HG02840 (cell line): Measurements from ENCODE around the gene HLA-DOB.

ENCODE experiments used
- ATAC-seq: cut with Tn5 transposase; IDR thresholded peaks from one replicate; pipeline ENCODE4 v1.9.1; 2021; ENCODE audit warnings: mild to moderate bottlenecking, moderate library complexity, moderate number of reproducible peaks; ENCODE audit not compliant: unreplicated experiment, low FRiP score

The HLA-DOB gene

DNA sequence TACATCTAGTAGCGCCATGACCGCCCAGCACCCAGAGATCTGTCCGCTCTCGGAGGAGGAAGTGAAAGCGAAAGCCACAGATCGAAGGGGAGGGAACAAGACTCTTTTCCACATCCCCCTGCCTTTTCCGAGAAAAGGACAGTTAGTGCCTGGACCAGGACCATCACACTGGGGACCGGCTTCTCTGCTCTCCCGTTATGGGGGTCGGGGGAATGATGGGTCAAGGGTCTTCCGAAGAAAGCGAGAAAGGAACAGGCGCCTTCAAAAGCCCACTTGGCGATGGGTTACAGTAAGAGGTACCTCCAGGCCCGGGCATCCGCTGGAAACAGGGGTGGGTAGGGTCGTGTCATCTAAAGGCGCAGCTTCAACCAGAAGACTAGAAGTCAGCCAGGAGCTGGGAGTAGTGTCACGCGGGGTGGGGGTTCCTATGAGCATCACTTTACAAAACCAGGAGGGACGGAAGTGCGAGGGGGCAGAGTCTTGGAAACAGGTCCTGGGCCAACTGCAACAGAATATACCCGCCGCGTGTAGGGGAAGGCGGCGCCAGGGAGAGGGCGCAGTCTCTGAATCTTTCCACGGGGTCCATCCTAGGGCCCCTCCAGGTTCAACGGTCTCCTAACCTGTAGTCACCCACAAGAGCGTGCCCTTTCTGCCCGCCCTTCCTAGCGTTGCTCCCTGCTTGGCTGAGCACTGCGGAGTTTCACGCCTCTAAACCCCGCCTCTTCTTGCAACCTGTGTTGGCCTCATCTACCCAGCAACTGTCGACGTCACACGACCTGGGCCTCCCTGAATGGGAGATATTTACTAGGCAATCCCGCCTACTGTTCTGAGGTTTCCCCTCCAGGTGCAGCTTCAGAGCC, 27.4 kb upstream of the HLA-DOB start, which contains the start of gene PSMB8:
PSMB8 (minus strand) TSS at position 69 of the 860 bp plus-strand sequence; CDS start at position 18, 51 bp downstream.
- ATAC-seq: peak; percentile 72

DNA sequence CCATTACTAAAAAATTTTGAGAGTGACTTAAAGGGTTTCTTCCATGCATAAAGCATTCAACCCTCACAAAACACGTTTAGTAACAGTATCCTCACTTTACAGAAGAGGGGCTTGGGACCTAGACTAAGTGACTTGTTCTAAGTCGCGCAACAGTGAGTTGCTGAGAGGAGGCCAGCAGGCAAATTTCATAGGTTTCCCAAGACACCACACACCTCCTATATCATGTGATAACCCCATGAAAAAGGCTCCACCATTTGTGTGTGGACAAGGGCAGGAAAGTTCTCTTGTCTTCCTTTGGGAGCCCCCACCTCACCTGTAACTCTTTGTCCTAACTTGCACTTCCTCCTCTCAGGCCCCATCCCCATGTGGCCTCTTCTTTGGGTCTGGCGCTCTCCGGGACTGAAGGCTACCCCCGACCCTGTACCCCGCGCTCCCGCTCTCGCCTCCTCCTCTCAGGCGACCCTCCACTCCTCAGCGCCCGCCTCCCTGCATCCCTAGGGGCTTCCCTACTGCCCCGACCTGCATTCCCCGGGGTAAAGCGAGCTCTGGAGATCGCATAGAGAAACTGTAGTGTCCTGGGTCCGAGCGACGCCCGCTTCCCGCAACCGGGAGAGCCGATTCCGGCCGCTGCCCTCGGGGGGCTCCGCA, 26.7 kb upstream of the HLA-DOB start:
- ATAC-seq: no peak

DNA sequence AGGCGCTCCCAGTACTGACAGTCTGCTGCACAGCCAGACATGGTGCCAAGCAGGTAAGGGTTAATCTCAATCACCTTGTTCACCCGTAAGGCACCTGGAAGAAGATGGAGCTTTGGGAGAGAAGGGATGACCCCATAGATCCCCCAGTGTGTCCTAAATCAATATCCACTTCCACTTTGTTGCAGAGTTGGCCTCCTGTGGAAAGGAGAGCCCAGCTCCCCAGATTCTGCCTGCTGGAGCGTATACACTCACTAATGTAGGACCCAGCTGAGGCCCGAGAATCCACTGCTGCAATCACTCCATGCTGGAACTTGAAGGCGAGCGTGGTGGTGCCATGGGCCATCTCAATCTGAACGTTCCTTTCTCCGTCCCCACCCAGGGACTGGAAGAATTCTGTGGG, 25.9 kb upstream of the HLA-DOB start:
- no peak for ATAC-seq

DNA sequence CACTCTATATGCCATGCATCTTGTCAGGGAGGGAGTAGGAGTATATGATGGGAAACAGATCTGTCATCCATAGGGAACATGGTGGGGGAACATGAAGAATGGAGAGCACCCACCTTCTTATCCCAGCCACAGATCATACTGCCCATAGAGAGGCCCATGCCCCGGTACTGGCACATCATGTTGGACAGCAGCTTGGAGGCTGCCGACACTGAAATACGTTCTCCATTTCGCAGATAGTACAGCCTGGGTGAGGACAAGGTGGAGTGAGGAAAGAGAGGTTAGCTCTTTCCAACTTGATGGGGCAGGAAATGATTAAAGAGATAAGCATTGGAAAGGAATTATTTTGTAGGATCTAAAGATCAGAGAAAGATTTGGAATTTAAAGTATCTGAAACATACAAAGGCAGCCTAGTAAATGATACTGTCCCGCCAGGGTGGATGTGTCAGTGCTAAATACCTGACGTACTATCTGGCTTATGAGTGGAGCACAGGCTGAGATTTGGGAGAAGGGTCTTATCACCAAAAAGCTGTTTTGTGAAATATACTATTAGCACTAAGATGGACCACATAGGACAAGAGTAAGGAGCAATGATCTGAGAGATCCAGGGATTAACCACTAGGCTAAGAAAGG, 25.3 kb upstream of the HLA-DOB start:
- no peak for ATAC-seq

DNA sequence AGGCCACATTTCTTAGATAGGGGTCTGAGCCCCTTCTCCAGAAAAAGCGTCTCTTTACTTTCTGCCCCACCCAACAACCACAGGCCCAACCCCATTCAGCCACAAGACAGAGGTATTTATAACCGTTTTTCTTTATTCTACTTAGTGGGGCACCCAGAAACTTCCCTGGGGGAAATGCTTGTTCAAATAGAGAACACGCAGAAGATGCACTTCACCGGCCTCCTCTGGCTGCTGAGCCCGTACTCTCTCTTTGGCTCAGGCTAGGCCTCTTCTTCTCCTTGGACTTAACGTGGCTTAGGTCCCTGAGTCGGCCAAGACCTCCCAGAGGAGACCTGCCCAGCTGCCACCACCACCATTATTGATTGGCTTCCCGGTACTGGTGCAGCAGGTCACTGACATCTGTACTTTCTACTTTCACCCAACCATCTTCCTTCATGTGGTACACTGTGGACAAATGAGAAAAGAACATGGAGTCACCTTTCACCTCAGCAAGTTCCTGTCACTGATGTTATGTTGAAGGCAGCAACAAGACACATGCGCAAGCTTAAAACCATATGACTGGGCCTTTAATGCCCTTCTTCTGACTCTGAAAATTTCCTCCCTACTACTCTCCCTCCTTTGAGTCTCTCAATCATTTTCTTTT, 23.9 kb upstream of the HLA-DOB start:
- ATAC-seq: no peak

DNA sequence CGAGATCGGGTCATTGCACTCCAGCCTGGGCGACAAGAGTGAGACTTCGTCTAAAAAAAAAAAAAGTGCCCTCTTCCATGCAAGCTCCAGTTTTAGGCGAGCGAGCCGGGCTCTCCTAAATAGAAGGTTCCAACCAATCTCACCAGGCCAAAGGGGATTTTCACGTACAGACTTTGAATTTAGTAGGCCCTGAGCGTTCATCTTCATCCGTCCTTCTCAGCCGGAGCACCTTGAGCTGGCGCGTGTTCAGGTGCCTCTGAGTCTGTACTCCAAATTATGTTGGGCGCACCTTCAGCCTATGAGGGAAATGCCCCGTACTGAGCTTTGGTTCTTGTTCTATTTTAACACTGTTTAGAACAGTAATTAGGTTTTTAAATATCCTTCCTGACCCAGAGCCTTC, 22.6 kb upstream of the HLA-DOB start:
- no peak for ATAC-seq

DNA sequence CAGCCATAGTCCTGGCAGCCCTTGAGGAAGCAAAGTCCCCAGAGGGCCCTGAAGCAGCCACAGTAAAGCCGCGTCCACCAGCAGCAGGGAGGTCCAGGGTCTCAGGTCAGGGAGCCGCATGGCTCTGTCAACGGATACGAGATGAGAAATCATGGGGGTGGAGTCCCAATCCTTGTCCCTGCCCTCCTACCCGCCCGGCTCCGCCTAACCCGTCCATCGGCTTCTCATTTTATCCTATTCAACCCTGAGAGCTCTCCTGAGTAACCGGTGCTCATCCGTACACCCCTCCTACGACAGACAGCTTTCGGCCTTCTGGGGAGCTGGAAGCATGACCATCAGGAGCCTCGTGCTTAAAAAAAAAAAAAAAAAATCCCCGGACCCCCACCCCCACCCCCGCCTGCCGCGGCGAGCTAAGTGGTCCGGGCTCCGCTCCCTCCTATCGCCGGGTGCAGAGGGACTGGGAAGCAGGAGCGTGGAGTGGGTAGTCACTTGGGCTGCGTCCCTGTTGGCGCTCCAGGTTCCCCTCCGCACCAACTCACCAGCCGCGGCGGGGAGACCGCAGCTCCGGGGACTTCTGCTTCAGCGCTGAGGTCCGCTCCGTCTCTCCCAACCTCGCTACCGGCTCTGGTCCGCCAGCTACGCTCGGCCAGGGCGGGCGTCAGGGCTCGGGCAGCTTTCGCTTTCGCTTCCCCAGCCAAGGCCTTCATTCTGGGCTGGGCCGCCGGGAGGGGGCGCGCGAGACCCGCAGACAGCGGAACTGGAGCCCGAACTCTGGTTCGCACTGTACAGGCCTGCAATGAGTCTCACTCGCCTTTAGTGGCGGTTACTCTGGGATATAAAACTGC, 21.5 kb upstream of the HLA-DOB start, which contains the start of gene TAP2:
TAP2 (minus strand) TSS at position 626 of the 845 bp plus-strand sequence; CDS start at position 120, 506 bp downstream.
- peak; percentile 74 for ATAC-seq

DNA sequence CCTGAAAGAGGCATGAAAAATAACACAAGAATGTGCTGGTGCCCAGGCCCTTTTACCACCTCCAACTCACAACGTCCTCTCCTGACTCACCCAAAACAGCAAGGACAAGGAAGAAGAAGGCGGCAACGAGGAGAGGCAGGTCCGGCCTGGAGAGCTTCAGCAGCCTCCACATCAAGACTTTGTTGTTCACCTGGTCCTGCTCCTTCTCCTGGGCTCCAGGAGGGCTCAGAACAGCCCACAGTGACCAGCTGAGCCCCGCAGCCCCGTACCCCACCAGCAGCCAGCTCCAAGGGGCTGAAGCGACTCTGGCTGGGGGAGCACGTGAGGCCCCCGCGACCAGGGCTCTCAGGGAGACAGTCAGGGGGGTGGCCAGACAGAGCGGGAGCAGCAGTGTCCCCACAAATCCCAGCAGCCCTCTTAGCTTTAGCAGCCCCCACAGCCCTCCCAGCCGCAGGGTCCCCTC, 20.9 kb upstream of the HLA-DOB start:
- no peak for ATAC-seq

DNA sequence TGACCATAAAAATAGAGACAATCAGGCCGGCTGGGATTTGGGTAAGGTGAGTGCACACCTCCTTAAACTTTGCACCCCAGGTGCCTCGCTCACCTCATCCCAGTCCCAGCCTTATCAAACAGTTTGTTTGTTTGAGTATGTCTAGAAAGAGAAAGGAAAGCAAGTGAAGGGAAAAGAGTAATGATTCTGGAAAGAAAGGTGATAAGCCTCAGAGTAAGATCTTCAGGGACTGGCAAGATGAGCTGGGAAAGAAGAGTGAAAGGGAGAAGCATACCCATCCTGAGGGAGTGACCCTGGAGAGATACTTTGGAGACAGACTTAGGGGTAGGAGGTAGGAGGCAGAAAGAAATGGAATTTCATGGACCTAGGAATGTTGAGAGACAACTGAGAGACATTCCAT, 20.1 kb upstream of the HLA-DOB start:
- ATAC-seq: no peak

DNA sequence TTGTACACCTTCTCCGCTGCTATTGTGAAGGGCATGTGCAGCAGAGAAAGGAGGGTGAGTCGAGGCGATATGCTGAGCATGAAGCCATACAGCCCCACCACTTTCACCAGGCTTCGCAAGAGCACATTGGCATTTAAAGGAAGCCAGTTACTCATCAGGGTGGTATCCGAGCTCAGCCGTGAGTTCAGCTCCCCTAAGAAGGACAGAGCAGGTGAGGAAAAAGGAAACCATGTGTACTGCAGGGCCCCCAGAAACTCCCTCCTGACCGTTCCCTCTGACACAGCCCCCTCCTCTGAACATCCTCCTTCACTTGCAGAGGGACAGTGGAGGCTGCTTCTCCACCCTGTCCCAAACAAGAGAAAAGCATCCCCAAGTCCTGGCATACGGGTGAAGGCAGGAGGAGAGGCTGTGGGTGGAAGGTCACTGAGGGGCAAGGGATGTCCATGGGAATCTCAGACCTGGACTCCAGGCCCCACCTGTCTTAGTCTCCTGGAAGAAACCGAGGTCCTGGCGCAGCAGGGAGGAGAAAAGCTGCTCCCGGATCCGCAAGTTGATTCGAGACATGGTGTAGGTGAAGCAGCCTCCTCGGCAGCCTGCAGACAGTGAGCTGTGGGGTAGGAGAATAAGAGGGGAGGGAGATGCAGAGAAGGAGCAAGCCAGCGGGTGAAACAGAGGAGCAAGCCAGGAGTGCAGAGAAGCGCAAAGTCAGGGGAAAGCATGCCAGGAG, 18.5 kb upstream of the HLA-DOB start:
- ATAC-seq: no peak

DNA sequence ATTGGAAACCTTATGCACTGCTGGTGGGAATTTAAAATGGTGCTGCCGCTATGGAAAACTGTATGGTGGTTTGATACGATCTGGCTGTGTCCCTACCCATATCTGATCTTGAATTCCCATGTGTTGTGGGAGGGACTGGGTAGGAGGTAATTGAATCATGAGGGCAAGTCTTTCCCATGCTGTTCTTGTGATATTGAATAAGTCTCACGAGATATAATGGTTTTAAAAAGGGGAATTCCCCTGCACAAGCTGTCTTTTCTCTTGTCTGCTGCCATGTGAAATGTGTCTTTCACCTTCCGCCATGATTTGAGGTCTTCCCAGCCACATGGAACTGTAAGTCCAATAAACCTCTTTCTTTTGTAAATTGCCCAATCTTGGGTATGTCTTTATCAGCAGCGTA, 16.9 kb upstream of the HLA-DOB start:
- no peak for ATAC-seq

DNA sequence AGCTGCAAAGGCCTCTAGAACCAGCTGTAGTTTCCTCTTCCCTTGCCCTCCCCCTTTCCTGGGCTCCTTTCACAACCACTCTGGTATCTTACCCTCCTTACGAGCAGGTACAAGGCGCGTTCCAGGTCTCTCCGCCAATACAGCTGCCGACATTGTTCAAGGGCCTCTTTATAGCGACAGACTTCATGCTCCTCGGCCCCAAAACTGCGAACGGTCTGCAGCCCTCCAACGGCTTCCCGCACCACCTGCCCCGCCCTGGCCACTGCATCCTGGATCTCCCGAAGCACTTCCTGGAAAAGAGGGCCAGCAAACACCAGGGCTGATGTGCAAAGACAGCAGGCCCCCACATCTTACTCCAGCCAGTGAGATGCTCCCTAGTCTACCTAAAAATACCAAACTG, 15.7 kb upstream of the HLA-DOB start:
- ATAC-seq: no peak

DNA sequence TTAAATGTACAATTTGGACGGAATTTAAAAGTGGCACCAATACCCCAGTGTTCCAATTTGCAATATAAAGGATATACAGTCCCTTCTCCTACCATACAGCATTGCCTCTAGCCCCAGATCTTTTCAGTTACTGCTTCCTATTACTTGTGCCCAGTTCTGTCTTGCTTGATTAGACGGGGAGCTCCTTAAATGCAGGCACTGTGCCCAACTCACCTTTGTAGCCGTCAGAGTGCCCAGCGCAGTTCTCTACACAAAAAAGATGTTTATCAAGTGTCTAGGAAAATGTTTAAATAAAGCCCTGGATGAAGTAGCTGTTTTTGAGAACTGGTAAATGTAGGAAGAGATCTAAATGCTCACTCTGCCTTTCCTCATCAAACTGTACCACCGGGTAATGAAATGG, 14.1 kb upstream of the HLA-DOB start:
- ATAC-seq: no peak

DNA sequence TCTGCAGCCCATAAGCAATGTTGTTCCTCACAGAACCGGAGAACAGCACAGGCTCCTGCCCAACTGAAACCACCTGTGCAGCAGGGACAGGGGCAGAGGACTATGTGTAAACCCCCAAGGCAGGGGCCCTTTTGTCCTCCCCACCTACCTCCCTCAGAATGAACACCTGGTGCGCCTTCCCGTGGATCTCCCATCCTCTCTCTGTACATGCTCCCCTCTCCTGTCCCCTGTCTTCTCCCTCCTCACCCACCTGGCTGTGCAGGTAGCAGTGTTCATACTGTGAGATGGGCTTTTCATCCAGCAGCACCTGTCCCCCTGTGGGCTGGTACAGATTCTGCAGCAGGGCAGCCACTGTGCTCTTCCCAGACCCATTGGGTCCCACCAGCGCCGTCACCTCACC, 13.2 kb upstream of the HLA-DOB start:
- ATAC-seq: no peak

DNA sequence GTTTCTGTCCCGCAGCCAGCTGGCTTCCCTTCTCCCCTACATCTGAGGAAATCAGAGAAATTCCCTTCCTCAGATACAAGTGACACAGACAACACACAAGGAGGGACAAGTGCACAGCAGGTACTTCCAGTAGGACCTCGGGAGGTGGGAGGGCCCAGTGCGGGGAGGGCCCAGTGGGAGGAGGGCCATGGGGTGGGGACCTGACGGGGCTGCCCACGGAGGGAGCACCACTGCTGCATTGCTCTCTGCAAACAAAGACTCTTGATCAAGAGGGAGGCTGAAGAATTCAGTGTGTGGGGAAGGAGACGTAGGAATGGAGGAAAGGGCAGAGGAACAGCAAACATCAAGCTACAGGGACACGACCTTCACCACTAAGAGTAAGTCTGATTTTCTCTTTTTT, 12.7 kb upstream of the HLA-DOB start:
- ATAC-seq: no peak

DNA sequence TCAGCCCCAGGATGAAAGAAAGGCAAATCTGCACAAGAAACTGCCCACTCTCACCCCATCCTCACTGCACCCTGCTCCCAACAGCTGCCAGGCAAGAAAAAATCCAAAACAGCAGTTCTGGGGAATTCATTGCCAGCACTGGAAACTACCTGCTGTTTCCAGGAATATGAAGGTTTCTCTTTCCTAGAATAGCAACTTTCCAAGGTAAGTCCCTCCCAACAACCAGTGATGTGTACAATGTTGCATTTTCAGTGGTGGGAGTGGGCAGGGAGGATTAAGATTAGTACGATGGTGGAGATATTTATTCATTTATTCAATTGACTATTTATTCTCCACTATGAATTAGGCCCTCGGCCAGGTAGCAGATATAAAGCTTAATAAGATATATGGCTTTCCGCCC, 10.2 kb upstream of the HLA-DOB start:
- ATAC-seq: no peak

DNA sequence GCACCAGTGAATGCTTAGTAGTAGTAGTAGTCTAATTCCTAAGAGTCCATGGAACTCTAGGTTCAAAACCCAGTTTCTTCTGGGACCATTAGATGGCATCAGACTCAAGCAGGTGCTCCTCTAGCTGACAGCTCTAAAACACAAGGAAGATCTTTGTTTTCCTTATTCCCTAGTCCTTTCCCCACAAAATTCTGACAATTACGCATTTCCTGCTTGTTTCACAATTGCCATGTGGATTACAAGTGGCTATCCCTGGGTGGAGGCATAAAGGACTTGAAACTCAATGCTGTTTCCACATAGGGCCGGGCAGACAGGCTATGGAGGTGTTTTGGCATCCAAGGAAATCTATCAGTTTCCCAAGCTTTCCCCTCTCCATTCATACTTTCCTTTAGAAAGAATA, 9.2 kb upstream of the HLA-DOB start:
- no peak for ATAC-seq

DNA sequence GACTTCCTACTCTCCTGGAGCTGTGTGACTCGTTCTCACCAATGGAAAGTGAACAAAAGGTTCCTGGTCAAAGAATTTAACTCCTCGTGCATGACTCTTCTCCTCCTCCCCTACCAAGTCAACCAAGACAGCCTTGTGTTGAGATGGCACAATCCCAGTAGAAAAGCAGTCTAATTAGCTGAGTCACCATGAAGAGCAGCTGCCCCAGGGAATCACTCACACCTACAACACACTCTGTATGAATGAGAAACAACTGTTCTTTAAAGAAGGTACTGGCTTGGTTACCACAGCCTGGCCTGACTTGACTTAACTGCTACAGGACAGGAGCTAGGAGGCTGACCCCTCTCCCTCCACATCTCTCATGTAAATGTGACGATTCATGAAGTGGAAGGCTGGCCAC, 2.9 kb upstream of the HLA-DOB start:
- no peak for ATAC-seq

DNA sequence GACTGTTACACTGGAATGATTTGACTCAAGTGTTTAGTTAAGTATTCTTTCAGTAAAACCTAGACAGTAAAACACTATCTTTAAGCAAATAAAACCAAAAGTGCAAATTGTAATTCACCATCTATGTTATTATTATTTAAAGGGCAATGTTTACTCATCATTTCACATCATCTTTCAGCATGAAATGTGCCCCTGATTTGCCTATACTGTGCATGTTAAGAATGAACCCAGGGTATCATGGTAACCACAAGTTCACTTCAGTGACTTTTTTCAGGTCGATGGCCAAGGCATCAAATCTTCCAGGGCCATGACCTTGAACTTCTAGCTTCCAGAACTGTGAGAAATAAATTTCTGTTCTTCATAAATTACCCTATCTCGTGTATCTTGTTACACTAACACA, 2.1 kb upstream of the HLA-DOB start:
- no peak for ATAC-seq
